ENCODE results near the gene ABTB2.

ABTB2 gene

GRCh38 chr11:34126959-34127848 lies 230.6 kb downstream of the ABTB2 start:
- H3K27ac ChIP-seq, result no peak overlapping the region
- H3K27me3 ChIP-seq (replicated peaks), result no peaks in the 10 kb centered on the region
- H3K36me3 ChIP-seq (replicated peaks), result peaks cover 71% of the 10 kb centered on the region
- no peak for TF ChIP-seq CTCF (IDR thresholded peaks at IDR 0.05; ENCODE audit: low read depth, low read length, missing control alignments)
- no peak for DNase-seq
- H3K4me3 ChIP-seq (ENCODE audit: low read depth, low read length), result no peak overlapping the region
- in situ Hi-C loops (cut with HindIII; ENCODE audit: low pct_ligation_motif_present, low sequenced_read_pairs), result no loop called here

- no peak for DNase-seq
- Histone ChIP-seq H3K36me3 (replicated peaks) (peaks cover 76% of the 10 kb centered on the region), H3K27ac (no peak overlapping the region), H3K27me3 (replicated peaks) (no peaks in the 10 kb centered on the region), H3K4me3 (ENCODE audit: low read depth, low read length) (no peak overlapping the region)
- in situ Hi-C loops (cut with HindIII; ENCODE audit: low pct_ligation_motif_present, low sequenced_read_pairs), result no loop called here
- TF ChIP-seq CTCF (IDR thresholded peaks at IDR 0.05; ENCODE audit: low read depth, low read length, missing control alignments), result no peak
Measured at GRCh38 chr11:34124885-34125668, 232.7 kb downstream of the ABTB2 start.

GRCh38 chr11:34120651-34121050 lies 237.2 kb downstream of the ABTB2 start:
- no peak for DNase-seq
- H3K4me3 ChIP-seq (ENCODE audit: low read depth, low read length), result no peak overlapping the region
- H3K27ac ChIP-seq, result no peak overlapping the region
- no peaks in the 10 kb centered on the region for H3K27me3 ChIP-seq (replicated peaks)
- no peak for TF ChIP-seq CTCF (IDR thresholded peaks at IDR 0.05; ENCODE audit: low read depth, low read length, missing control alignments)
- H3K36me3 ChIP-seq (replicated peaks), result peaks cover 88% of the 10 kb centered on the region
- in situ Hi-C loops (cut with HindIII; ENCODE audit: low pct_ligation_motif_present, low sequenced_read_pairs), result no loop called here

- no peak for DNase-seq
- Histone ChIP-seq H3K4me3 (ENCODE audit: low read depth, low read length) (no peak overlapping the region), H3K27me3 (replicated peaks) (no peaks in the 10 kb centered on the region), H3K27ac (no peak overlapping the region), H3K36me3 (replicated peaks) (peaks cover 88% of the 10 kb centered on the region)
- in situ Hi-C loops (cut with HindIII; ENCODE audit: low pct_ligation_motif_present, low sequenced_read_pairs), result no loop called here
- no peak for TF ChIP-seq CTCF (IDR thresholded peaks at IDR 0.05; ENCODE audit: low read depth, low read length, missing control alignments)
Measured at GRCh38 chr11:34114471-34114870, 243.3 kb downstream of the ABTB2 start.

GRCh38 chr11:34114014-34114413 lies 243.8 kb downstream of the ABTB2 start:
- in situ Hi-C loops (cut with HindIII; ENCODE audit: low pct_ligation_motif_present, low sequenced_read_pairs), result no loop called here
- Histone ChIP-seq H3K4me3 (ENCODE audit: low read depth, low read length) (no peak overlapping the region), H3K36me3 (replicated peaks) (peaks cover 88% of the 10 kb centered on the region), H3K27ac (no peak overlapping the region), H3K27me3 (replicated peaks) (no peaks in the 10 kb centered on the region)
- DNase-seq, result no peak
- TF ChIP-seq CTCF (IDR thresholded peaks at IDR 0.05; ENCODE audit: low read depth, low read length, missing control alignments), result no peak

Data from brain microvascular endothelial cell (primary cell).